Skeletal muscle tissue (tissue), 2 donors: Measurements from ENCODE around the gene CPTP. TPM values are rescaled to one million over a fixed set of nuclear protein-coding genes. Genes with fewer than 3 reads are reported as not detected.

ENCODE experiments used
- small RNA-seq: library from RNA; depleted of rRNA; stranded (forward); fragments of <200 nt; gene quantifications from one replicate; pipeline ENCODE3, GENCODE V24; 2014
- total RNA-seq: library from RNA; depleted of rRNA; stranded (reverse); fragments of >200 nt; gene quantifications from one replicate; pipeline ENCODE4 v1.2.3, GENCODE V29; 2014

CPTP gene
- total RNA-seq, 1 donor from 2014 or later = 8.4 TPM

Small RNA genes within 50 kb of the gene (small RNA-seq; reads per million reads assigned to genes)
- 0.07 reads per million for gene MIR6726

Other genes starting within 250 kb of the CPTP start
- gene C1orf159, start 208.7 kb upstream of the CPTP start, total RNA-seq = 2.1 TPM
- gene TTLL10, start 150.9 kb upstream of the CPTP start, total RNA-seq = not detected
- 1.6 TPM for gene TNFRSF18, start 118.2 kb upstream of the CPTP start, total RNA-seq
- 0.52 TPM for gene TNFRSF4, start 110.6 kb upstream of the CPTP start, total RNA-seq
- 28.2 TPM for gene SDF4, start 92.8 kb upstream of the CPTP start, total RNA-seq
- gene B3GALT6, start 92.6 kb upstream of the CPTP start, total RNA-seq = 10.4 TPM
- gene C1QTNF12, start 78.1 kb upstream of the CPTP start, total RNA-seq = 1.0 TPM
- 28.7 TPM for gene UBE2J2, start 50.9 kb upstream of the CPTP start, total RNA-seq
- 0.52 TPM for gene SCNN1D, start 44.4 kb upstream of the CPTP start, total RNA-seq
- gene ACAP3, start 16.9 kb upstream of the CPTP start, total RNA-seq = 23.5 TPM
- gene PUSL1, start 16.2 kb upstream of the CPTP start, total RNA-seq = 4.7 TPM
- gene INTS11, start 142 bp upstream of the CPTP start, total RNA-seq = 27.1 TPM
- 1.6 TPM for gene TAS1R3, start 6.5 kb downstream of the CPTP start, total RNA-seq
- gene DVL1, start 24.6 kb downstream of the CPTP start, total RNA-seq = 44.9 TPM
- gene MXRA8, start 33.8 kb downstream of the CPTP start, total RNA-seq = 60.0 TPM
- gene AURKAIP1, start 50.4 kb downstream of the CPTP start, total RNA-seq = 51.7 TPM
- 55.3 TPM for gene CCNL2, start 74.5 kb downstream of the CPTP start, total RNA-seq
- gene MRPL20, start 82.5 kb downstream of the CPTP start, total RNA-seq = 75.7 TPM
- gene ANKRD65, start 96.5 kb downstream of the CPTP start, total RNA-seq = 5.7 TPM
- gene VWA1, start 110.9 kb downstream of the CPTP start, total RNA-seq = 11.0 TPM
- gene ATAD3C, start 124.9 kb downstream of the CPTP start, total RNA-seq = not detected
- 16.7 TPM for gene ATAD3B, start 147.0 kb downstream of the CPTP start, total RNA-seq
- 6.8 TPM for gene ATAD3A, start 187.4 kb downstream of the CPTP start, total RNA-seq
- gene TMEM240, start 215.8 kb downstream of the CPTP start, total RNA-seq = 2.1 TPM